Mesothelial cell of epicardium (in vitro differentiated cells): ENCODE data around the gene CTNNBL1. TPM values are rescaled to one million over a fixed set of nuclear protein-coding genes. Genes with fewer than 3 reads are reported as not detected.

Experiments
- DNase-seq, 2 experiments: peaks; one replicate each; pipeline ENCODE4 v3.0.0; 2021; ENCODE audit warnings: low spot score in 2 of 2; ENCODE audit not compliant: unreplicated experiment in 2 of 2
- H3K27ac Mint-ChIP-seq: 2 replicates; pipeline ENCODE4 v1.8.0; 2021; ENCODE audit warnings: mixed read lengths
- H3K27me3 Mint-ChIP-seq: 2 replicates; pipeline ENCODE4 v1.8.0; 2021; ENCODE audit warnings: low read depth, mixed read lengths
- H3K36me3 Mint-ChIP-seq: 2 replicates; pipeline ENCODE4 v1.8.0; 2021; ENCODE audit warnings: mixed read lengths
- H3K4me1 Mint-ChIP-seq: 2 replicates; pipeline ENCODE4 v1.8.0; 2021; ENCODE audit warnings: mixed read lengths
- H3K4me3 Mint-ChIP-seq: 2 replicates; pipeline ENCODE4 v1.8.0; 2021; ENCODE audit warnings: mild to moderate bottlenecking, moderate library complexity, mixed read lengths
- H3K9me3 Mint-ChIP-seq: 2 replicates; pipeline ENCODE4 v1.8.0; 2021; ENCODE audit warnings: mixed read lengths
- total RNA-seq: library from RNA; stranded (reverse); gene quantifications from 3 replicates; pipeline ENCODE4 v1.2.1, GENCODE V29; 2021
- TF ChIP-seq, protein P1 (sequence below): fragments of 200-600 bp; sonication (generic); IDR thresholded peaks from one replicate; pipeline ENCODE4 v1.5.0; 2021; ENCODE audit warnings: antibody characterized with exemption; ENCODE audit not compliant: unreplicated experiment

Gene CTNNBL1
- total RNA-seq, 1 donor from 2014 or later, result 59.0 TPM

DNA sequence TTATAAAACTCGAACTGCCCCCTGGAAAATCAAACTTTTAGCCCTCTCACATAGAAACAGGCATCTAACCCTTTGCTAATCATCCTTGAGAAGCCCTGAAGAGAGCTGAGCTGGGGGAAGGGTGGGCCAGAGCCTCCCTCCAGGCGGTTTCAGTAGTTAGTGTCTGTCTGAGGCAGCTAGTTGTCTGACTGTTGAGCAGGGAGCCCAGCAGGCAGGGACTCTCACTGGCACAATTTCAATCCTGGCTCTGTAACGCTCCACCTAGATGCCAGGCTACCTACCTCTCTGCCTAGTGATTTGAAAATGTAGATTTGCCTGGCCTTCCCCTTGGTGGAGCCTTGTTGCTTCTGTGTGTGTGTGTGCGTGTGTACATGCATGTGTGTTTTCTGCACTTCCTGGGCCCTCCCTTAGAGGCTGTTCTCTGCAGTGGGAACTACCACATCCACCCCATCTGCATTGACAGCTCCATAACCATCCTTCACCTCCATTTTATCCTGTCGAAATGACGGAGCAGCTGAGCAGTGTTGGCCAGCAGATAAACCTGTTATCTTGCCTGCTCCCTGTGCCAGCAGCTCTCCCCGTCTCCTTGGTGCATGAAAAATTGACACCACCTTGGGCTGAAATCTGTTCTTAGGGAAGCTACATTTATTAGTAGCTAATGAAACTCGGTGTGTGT lies 139.5 kb downstream of the CTNNBL1 start:
- DNase-seq, result no peak
- no peaks in the 10 kb centered on the region for H3K36me3 Mint-ChIP-seq
- no peaks in the 10 kb centered on the region for H3K27me3 Mint-ChIP-seq
- H3K27ac Mint-ChIP-seq, result peak overlapping the region; percentile 54
- H3K4me3 Mint-ChIP-seq, result no peak overlapping the region
- H3K4me1 Mint-ChIP-seq, result peaks cover 25% of the 10 kb centered on the region
- no peaks in the 10 kb centered on the region for H3K9me3 Mint-ChIP-seq
- TF ChIP-seq, protein P1, sequence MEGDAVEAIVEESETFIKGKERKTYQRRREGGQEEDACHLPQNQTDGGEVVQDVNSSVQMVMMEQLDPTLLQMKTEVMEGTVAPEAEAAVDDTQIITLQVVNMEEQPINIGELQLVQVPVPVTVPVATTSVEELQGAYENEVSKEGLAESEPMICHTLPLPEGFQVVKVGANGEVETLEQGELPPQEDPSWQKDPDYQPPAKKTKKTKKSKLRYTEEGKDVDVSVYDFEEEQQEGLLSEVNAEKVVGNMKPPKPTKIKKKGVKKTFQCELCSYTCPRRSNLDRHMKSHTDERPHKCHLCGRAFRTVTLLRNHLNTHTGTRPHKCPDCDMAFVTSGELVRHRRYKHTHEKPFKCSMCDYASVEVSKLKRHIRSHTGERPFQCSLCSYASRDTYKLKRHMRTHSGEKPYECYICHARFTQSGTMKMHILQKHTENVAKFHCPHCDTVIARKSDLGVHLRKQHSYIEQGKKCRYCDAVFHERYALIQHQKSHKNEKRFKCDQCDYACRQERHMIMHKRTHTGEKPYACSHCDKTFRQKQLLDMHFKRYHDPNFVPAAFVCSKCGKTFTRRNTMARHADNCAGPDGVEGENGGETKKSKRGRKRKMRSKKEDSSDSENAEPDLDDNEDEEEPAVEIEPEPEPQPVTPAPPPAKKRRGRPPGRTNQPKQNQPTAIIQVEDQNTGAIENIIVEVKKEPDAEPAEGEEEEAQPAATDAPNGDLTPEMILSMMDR, result no peak

DNA sequence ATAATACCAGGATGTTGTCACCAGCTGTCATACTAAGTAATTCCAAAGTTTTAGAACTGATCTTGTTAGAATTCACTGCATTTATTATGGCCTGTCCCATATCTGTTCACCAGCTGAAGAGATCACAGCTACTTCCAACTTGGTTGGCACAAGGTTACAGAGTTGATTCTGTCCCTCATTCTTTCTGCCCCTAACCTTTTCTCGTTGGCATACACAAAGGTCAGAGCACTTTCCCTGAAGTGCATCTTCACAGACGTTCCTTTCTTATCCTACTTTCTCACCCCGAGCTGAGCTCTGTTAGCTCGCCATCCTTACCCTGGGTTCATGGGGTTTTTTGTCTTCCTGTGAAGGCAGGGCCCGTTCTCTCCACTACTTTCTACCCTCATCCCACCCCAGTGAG lies 143.1 kb downstream of the CTNNBL1 start:
- Mint-ChIP-seq H3K36me3 (peaks cover 3% of the 10 kb centered on the region), H3K27ac (no peak overlapping the region), H3K9me3 (no peaks in the 10 kb centered on the region), H3K27me3 (no peaks in the 10 kb centered on the region), H3K4me3 (no peak overlapping the region), H3K4me1 (peaks cover 46% of the 10 kb centered on the region)
- DNase-seq, result no peak
- TF ChIP-seq, protein P1, result no peak

DNA sequence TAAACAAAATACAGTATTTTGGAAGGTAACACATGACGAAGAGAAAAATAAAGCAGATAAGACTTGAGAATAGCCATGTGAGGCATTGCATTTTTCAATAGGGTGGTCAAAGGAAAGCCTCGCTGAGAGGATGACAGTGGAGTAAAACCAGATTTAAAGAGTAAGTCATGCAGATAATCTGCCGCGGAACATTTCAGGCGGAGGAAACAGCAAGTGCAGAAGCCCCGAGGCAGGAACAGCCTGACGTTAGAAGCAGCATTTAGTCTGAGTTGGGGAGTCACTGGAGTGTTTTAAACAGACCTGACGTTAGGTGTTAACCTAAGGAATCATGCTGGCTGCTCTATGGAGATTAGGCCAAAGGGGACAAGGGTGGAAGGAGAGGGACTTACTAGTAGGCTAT lies 144.1 kb downstream of the CTNNBL1 start:
- TF ChIP-seq, protein P1, result no peak
- Mint-ChIP-seq H3K4me1 (peaks cover 48% of the 10 kb centered on the region), H3K9me3 (no peaks in the 10 kb centered on the region), H3K27ac (peak overlapping the region; percentile 15), H3K4me3 (no peak overlapping the region), H3K27me3 (no peaks in the 10 kb centered on the region), H3K36me3 (peaks cover 12% of the 10 kb centered on the region)
- DNase-seq, result no peak

DNA sequence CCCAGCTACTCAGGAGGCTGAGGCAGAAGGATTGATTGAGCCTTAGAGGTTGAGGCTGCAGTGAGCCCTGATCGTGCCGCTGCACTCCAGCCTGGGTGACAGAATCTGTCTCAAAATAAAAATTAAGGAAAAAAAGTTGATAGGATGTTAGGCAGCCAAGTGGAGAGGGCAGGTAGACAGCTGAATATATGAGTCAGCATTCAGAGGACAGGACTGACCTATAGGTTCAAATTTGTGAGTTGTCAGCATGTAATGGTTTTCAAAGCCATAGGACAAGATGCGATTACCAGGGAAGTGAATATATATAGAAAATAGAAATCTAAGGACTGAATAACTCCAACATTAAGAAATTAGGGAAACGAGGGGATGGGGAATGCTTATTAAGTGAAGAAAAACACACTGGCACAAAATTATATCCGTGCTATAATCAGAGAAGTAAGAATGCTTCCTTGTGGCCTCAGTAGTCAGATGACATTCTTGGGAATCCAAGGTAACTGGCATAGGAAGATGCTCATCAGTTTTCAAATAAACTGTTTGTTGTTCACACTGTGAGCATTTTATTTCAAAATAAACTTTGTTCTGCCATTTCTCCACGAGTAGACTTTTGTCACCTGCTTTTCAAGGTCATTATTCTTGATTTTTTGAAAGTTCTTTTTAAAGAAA lies 145.1 kb downstream of the CTNNBL1 start:
- Mint-ChIP-seq H3K4me1 (peaks cover 39% of the 10 kb centered on the region), H3K4me3 (no peak overlapping the region), H3K36me3 (peaks cover 19% of the 10 kb centered on the region)

DNA sequence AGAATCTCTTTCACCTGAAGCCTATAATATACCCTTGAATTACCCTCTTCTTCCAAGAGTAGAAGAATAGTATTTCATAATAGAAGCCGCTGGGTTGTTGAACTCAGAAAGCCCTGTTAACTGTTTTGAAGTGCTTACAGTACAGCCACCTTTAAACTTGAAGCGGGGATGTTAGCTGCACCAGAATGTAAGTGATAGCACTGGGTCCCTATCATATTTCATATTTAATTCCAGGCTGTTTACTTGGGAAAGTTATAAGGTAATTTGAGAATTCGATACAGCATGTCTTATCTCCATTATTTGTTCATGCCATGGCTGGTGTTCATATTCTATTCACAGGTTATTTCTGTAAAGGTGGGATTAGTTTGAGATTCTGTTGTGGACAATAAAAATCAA lies 145.6 kb downstream of the CTNNBL1 start:
- peaks cover 19% of the 10 kb centered on the region for H3K36me3 Mint-ChIP-seq

More for the DNA sequence above, 145.1 kb downstream of the CTNNBL1 start:
- Mint-ChIP-seq H3K27me3 (no peaks in the 10 kb centered on the region), H3K27ac (peak overlapping the region; percentile 43), H3K9me3 (no peaks in the 10 kb centered on the region)
- DNase-seq, result no peak
- TF ChIP-seq, protein P1, result no peak

More for the DNA sequence above, 145.6 kb downstream of the CTNNBL1 start:
- Mint-ChIP-seq H3K27me3 (no peaks in the 10 kb centered on the region), H3K9me3 (no peaks in the 10 kb centered on the region), H3K4me1 (peaks cover 38% of the 10 kb centered on the region), H3K4me3 (no peak overlapping the region), H3K27ac (peak overlapping the region; percentile 43)
- DNase-seq, result no peak
- TF ChIP-seq, protein P1, result no peak
